T-helper 9 cell (primary cell): Measurements from ENCODE around the gene NDE1.
A peak's percentile ranks its signal among the peaks of the same experiment; 100 is the strongest.
"Not testable (repeated sequence)": the region's sequence is repeated elsewhere in the genome, so short reads cannot be mapped to it uniquely, and the experiment has no call there.

Experiments
- DNase-seq: peaks from one replicate; pipeline ENCODE4 v3.0.0-alpha.2; 2020

The NDE1 gene

DNA sequence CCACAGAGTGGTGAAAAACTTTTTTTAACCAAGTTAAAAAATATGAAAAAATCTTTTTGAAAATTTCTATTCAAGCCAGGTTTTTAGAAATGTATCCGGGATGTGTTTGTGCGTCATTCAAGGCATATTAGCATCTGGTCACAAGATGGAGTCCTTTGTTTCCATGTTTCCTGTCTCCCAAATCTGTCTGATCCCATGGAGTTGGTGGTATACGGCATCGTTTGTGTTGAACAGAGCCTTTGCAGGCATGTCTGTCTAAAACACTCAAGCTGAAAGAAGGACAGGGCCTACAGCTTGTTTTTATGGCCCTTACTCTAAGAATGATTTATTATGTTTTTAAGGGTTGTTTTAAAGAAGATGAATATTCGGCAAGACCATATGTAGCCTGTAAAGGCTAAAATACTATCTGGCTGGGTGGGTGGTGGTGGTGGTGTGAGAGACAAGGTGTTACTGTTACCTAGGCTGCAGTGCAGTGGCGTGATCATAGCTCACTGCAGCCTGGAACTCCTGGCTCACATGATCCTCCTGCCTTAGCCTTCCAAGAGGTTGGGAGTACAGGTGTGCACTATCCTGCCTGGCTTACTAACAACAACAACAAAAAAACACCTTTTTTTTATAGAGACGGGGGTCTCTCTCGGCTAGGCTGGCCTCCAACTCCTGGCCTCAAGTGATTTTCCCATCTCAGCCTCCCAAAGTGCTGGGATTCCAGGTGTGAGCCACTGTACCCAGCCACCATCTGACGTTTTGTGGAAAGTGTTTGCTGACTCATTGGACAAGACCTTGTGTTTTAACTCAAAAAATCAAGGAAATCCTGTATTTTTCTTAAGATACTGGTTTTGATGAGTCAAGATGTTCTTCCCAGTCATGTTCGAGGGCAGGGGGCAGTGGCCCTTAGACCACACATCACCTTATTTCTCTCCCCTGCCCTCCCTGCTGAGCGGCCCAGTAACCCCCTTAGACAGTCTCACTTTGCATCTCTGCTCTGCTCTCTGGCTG is 52.2 kb downstream of the NDE1 start:
- DNase-seq, result no peak

DNA sequence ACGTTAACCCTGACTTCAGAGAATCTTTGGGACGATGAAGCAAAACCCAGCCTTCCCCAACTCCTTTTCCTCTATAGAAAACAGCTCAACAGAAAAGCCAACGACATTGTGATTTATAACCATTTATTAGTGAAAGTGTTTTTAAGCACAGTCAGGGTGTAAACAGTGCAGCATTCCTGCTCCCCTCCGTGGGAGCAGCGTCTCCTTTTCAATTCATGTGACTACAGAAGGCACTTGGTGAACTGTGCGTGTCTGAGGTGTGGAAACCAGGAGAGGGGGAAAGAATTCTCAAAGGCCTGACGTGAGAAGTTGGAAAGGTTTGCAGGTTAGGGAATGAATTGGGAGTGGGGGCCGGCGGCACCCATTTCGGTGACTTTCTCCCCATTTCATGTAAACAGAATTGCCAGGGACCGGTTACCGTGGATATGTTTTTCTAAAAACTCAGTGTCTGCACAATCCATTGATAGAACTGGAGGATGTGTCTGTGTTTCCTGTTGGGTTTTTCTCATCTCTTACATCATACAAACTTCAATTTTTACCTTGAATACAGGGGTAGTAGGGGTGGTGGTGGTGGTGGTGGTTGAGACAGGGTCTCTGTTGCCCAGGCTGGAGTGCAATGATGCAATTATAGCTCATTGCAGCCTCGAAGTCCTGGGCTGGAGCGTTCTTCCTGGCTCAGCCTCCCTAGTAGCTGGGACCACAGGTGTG is 53.1 kb downstream of the NDE1 start:
- no peak for DNase-seq

DNA sequence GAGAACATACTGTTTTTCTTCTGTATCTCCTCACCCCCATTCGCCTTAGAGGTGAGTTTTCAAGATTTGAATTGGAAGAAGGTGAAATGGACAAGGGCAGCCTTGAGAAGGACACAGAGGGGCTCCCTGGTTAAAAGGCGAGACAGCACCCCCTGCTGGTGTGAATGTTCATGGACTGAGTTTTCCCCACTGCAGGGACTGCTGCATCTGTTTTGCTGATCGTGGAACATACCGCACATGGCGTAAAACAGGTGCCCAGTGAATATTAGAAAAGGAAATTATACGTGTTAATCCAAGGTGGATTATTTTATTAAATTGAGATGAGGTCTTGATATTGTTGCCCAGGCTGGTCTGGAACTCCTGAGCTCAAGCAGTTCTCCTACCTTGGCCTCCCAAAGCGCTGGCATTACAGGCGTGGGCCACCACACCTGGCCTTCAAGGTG is 54.5 kb downstream of the NDE1 start:
- DNase-seq, result peak; percentile 73

DNA sequence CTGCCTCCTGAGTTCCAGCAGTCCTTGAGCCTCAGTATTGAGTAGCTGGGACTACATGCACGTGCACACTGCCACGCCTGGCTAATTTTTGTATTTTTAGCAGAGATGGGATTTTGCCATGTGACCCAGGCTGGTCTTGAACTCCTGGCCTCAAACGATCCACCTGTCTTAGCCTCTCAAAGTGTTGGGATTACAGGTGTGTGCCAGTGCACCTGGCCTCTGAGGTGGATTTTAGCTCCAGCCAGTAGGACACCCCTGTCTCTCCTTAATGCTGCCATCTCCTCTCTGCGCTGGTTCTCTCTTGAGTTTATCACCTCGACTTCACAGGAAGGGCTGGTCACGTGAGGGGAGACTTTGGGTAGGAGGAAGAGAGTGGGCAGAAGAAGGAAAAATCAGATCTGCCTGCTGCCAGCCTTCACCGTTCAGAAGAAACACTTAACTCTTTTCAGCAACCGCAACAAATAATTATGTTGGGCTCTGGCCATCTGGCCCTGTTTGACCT is 55.1 kb downstream of the NDE1 start:
- no peak for DNase-seq

DNA sequence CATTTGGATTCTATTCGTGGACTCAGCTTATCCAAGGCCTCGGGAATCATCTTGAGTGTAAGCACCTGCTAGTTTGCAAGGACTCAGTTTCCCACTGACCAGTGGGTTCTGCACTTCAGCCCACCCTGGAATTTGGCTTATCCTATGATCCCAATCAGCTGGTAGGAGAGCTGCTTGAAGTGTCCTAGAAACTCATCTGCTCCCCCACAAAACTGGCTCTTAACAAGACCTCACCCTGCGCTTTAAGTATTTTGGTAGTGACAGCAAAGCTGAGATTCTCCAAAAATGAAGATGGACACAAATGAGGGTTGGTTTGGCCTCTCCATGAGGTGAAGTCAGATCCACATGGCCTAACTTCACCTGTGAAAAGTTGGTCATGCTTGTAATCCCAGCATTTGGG is 57.3 kb downstream of the NDE1 start:
- no peak for DNase-seq

DNA sequence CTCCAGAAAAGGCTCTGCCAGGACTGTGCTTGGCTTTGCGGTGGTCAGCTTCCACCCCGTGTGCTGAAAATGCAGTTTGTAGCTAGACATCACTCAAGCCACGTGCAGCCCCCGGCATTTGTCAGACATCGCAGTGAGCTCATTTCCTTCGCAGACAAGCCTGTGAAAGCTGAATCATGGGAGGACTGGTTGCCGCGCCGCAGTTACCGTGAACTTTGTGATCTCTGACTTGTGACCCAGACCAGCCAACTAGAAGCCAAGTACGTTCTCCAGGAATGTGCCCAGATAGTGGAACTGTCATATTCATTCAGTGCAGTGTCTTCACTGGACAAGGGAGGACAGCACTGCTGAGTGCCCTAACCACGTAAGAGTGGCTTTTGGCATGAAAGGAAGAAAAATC is 58.1 kb downstream of the NDE1 start:
- no peak for DNase-seq

DNA sequence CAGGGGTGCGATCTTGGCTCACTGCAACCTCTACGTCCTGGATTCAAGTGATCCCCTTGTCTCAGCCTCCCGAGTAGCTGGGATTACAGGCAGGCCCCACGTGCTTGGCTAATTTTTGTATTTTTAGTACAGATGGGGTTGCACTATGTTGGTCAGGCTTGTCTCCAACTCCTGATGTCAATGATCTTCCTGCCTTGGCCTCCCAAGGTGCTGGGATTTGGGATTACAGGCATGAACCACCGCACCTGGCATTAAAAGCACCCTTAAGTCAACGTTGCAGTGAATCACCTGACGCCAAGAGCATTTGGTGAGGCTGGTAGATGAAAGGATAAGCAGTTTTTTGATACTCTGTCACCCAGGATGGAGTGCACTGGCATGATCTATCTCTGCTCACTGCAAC is 59.0 kb downstream of the NDE1 start:
- DNase-seq, result no peak

DNA sequence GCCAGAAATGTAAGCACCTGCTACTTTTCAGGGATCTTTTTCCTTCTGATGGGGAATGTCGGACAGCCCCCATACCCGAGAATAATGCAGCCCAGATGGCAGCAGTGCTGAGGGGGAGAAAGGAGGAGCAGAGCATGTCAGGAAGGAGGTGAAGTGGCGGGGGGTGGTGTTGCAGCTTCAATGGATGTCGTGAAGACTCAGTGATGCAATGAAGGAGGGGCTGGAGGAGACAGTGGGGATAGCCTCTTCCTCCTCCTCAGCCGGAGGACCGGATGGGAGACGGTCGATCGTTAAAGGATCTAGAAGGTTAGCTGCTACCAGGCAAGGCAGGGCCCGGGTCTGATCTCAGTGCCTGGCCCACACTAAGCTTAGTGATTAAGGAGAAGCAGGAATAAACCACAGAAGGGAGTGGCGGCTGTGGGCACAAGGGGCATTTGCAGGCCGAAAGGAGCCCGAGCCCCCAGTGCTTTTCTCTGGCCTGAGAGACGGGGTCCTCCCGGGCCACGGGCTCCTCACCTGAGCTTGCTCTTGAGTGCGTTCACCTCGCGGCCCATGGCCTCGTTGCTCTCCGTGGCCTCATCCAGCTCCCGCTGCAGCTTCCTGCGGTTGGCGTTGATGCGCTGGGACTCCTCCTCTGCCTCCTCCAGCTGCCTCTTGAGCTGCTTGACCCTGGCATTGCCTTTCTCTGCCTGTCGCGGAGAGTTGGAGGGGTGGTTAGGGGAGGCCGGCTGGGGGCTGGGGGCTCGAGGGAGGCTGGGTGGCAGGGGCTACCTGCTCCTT is 64.5 kb downstream of the NDE1 start:
- no peak for DNase-seq

DNA sequence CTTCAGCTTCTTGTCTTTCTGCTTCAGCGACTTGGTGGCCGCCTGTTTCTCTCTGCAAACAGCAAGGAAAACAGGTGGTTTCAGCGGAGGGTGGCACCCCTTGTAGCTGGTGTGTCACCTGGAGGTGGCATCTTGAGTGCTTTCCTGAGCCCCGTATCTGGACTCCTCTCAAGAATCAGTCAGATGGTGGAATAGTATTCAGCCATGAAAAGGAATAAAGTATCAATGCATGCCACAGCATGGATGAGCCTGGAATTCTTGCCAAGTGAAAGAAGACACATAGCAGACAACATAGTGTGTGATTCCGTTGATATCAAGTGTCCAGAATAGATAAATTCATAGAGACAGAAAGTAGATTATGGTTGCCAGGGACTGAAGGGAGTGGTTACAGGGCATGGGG is 65.2 kb downstream of the NDE1 start:
- DNase-seq, result no peak

DNA sequence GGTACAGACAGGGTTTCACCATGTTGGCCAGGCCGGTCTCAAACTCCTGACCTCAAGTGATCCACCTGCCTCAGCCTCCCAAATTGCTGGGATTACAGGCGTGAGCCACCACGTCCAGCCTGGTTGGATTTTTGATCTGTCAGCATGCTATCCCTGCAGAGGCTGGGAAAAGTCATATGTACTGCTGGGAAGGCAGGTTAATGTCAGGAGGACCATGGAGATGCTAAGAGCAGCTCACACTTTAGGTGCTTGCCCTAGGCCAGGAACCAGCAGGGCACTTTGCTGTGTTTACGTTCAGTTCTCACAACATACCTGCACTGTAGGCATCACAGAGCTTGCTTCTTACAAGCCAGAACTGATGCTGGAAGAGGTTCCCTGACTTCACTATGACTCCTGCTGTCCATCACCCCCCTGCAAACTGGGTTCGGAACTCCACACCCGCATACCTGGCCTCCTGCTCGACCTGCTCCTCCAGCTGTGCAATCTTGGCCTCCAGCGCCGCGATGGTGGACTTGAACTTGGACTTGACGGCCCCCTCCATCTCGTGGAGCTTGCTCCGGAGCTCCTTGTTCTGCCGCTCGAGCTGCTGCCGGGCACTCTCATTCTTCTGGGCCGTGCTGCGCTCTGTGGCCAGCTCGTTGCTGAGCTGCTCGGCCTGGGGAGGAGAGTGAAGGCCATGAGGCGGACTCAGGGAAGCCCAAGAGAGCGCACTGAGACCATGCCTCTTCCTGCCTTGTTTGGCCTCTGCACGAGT is 66.8 kb downstream of the NDE1 start:
- DNase-seq, result no peak

DNA sequence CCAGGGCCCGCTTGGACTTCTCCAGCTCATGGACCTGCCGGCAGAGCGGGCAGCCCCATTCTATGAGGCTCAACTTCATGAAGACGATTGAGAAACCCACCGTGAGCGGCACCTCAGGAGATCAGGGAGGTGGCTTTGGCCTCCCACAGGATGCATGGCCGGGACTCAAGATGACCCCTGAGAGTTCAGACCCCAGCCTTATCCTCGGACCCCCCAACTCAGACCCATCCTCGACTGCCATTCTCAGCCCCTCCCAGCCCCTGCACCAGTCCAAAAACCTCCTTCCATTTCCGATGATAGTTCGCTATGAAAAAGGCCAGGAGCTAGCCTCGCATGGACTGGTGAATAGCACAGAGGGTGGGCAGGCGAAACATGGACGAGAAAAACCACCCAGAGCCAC is 71.0 kb downstream of the NDE1 start:
- DNase-seq, result no peak

DNA sequence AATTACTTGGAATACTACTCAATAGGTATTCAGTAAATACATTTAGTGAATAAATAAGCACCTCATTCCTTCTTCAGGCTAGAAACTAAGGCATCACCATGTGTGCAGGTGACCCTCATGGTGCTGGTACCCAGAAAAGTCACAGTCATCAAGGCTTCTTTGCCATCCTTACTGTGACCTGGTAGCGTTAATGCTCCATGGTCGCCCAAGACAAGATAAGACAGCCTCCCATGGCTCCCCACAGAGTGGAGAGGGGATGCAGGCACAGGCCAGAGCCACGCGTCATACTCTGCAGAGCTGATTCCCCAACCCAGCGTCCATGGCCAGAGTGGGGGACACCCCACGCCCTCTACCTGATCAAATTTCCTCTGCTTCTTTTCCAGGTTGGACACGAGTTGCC is 73.8 kb downstream of the NDE1 start:
- DNase-seq, result no peak

DNA sequence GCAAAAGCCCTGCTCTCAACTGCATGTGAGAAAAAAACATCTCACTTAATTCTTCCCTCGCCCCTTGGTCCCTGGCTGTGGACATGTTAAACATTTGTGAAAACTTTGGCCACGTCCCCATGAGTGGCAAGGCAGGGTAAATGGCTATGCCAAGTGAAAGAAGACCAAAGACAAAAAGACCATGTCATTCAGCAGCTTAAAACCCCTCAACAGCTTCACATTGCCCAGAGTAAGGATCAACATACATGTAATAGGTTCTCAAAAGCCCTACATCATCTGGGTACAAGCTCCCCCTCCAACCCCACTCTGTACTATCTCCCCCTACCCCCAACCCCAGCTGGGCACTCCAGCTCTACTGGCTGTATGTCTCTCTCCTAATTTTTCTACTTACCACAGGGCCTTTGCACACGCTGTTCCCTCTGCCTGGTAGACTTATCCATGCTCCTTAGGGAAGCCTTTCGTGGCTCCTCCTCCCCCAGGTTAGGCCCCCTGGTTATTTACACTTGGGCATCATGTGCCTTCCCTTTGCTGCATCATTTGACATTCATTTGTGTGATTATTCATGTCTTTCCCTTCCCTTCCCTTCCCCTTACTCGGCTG is 75.7 kb downstream of the NDE1 start:
- DNase-seq, result no peak

DNA sequence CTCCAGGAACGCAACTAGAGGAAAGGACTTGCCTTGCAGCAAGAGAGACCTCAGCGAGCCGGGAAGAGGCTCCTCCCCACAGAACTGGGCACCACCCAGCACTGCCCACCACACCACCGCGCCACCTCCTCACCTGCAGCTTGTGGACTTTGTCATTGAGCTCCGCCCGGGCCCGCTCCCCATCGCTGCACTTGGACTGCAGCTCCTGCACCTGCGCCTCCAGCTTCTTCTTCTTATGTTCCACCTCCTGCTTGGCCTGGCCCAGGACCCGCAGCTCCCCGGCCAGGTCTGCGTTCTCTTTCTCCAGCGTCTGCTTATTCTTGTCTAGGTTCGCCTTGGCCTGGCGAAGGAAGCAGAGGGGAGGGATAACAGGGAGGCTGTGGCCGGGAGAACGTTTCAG is 76.7 kb downstream of the NDE1 start:
- DNase-seq, result no peak

DNA sequence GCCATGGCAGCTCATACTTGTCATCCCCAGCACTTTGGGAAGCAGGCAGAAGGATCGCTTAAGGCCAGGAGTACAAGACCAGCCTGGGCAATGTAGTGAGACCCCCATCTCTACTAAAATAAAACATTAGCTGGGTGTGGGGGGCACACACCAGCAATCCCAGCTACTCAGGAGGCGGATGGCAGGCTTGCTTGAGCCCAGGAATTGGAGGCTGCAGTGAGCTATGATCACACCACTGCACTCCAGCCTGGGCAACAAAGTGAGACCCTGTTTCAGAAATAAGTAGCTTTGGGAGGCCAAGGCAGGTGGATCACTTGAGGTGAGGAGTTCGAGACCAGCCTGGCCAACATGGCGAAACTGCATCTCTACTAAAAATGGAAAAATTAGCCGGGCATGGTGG is 77.7 kb downstream of the NDE1 start:
- not testable (repeated sequence) for DNase-seq

DNA sequence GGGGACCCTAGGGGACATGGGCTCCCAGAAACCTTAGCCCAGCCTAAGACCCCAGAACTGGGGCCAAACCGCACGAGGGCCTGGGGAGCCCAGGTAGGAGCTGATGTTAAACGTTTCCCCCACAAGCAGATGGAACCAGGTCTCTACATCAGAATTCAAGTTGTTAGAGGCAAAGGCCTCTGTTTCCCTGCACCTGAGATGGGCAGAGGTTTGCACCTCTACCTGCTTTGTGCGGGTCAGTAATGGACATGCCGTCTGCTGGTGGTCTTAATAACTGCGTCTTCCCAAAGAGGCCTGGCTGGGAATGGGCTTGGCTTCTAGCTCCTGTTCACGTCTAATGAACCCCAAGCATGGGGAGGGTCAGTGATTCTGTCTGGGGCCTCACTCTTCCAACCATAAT is 79.1 kb downstream of the NDE1 start:
- no peak for DNase-seq

DNA sequence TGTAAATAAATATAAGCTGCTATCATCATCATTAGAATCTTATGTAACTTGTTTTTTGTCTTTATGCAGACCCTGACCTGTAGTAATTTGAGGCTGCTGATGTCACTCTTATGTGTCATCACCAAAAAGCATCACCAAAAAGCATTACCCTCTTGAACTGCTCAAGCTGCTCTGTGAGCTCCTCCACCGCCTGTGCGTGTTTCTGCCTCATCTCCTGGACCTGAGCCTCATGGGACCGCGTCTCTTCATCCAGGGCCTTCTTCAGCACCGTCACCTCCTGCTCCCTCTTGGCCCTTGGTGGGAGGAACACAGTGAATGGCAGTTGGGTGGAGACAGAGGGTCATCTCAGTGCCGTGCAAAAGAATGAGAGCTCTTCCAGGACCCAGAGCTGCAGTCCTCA is 82.4 kb downstream of the NDE1 start:
- no peak for DNase-seq

DNA sequence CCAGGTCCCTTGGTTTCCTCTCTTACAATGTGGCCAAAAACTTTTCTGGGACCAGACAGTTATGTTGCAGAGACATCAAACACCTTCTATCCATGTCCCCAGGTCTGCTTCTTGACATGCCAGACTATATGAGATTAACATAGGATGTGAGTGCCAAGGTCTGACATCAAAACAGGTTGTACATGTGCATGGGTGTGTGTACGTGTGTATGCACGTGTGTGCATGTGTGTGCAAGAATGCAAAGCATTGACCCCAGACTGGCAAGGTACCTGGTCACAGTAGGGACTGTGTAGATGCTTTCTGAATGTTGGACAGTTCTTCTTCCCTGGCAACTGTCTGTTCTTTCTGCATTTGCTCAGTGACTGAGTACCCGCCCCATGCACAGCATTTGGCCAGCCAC is 85.6 kb downstream of the NDE1 start:
- no peak for DNase-seq

DNA sequence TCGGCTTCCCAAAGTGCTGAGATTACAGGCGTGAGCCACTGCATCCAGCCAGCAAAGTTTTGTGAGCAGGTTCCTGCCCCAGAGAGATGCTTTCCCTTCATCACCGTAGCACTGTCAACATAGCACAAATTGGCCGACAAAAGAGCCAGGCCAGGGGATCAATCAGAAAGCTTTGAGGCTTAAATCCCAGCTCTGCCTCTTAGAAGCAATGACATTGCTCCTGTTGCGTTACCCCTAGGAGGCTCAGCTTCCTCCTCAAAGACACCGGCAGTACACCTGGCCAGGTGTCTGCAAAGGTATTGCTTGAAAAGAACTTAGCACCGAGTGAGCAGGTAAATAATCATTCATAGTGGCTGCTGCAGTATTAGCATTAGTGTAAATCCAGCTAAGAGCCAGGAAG is 86.5 kb downstream of the NDE1 start:
- no peak for DNase-seq

DNA sequence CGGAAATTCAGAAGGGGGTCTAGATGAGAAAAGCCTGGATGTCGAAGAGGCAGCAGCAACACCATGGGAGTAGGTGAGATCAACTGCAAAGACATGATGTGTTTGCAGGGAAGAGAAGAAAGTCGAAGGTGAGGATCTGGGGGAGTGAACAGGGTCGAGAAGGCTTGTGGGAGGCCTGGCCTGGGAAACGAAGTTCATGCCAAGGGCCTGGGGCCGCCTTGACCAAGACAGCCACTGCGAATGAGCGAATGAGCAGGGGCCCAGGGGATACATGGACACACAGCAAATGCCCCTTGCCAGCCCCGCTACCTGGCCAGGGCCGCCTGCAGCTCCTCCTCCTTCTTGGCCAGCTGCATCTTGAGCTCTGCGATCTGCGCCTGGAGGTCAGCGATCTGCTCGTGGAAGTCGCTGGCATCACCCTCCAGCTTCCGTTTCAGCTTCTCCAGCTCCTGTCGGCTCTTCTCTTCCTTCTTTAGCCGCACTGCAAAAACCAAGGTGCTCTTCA is 87.1 kb downstream of the NDE1 start:
- no peak for DNase-seq

DNA sequence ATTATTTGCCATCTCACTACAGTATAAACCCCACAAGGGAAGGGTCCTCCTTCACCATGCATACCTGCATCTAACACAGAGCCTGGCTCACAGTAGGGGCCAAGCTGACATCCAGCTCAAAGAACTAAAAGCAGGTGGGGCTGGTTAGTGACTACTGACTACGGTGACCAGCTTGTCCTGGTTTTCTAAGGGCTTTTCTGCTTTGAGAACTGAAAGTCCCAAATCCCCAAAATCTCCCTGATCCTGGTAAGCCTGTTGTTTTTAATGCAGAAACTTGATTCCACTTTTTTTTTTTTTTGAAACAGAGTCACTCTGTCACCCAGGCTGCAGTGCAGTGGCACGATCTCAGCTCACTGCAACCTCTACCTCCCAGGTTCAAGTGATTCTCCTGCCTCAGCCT is 89.4 kb downstream of the NDE1 start:
- DNase-seq, result no peak

DNA sequence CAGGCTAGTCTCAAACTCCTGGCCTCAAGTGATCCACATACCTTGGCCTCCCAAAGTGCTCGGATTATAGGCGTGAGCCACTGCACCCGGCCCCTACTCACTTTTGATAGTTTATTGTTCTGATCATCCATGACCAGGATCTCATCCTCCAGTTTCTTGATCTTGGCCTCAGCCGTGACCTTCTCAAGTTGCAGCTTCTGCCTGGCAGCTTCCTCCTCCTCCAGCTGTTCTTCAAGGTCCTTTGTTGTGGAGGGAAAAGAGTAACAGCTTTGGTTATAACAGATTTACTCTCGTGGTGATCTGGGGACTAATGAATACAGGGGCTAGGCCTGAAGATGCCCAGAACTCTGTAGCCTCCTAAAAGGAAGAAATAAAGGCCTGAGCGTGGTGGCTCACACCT is 89.9 kb downstream of the NDE1 start:
- DNase-seq, result no peak
